Sigmoid colon (tissue), 4 donors: ENCODE data around the gene JHY.

Experiments used
- POLR2A ChIP-seq, 2 donors: fragments of 450-650 bp; IDR thresholded peaks; one replicate each; pipeline ENCODE4 v1.6.1; 2016; ENCODE audit warnings: antibody characterized with exemption in 2 of 2, mild to moderate bottlenecking in 2 of 2, moderate library complexity in 2 of 2
- POLR2AphosphoS5 ChIP-seq, 4 donors: sonication (generic); formaldehyde crosslinking; IDR thresholded peaks; one replicate each; pipeline ENCODE4 v1.6.1; 2017; ENCODE audit warnings: antibody characterized with exemption in 4 of 4
- TF ChIP-seq, protein P1 (sequence below), 4 experiments: fragments of 450-650 bp in 3 of 4; fragments of 200-600 bp in 1 of 4; IDR thresholded peaks; one replicate each; pipeline ENCODE4 v1.5.1; 2016 to 2019; ENCODE audit warnings: antibody characterized with exemption in 4 of 4, mild to moderate bottlenecking in 3 of 4, moderate library complexity in 2 of 4

DNA sequence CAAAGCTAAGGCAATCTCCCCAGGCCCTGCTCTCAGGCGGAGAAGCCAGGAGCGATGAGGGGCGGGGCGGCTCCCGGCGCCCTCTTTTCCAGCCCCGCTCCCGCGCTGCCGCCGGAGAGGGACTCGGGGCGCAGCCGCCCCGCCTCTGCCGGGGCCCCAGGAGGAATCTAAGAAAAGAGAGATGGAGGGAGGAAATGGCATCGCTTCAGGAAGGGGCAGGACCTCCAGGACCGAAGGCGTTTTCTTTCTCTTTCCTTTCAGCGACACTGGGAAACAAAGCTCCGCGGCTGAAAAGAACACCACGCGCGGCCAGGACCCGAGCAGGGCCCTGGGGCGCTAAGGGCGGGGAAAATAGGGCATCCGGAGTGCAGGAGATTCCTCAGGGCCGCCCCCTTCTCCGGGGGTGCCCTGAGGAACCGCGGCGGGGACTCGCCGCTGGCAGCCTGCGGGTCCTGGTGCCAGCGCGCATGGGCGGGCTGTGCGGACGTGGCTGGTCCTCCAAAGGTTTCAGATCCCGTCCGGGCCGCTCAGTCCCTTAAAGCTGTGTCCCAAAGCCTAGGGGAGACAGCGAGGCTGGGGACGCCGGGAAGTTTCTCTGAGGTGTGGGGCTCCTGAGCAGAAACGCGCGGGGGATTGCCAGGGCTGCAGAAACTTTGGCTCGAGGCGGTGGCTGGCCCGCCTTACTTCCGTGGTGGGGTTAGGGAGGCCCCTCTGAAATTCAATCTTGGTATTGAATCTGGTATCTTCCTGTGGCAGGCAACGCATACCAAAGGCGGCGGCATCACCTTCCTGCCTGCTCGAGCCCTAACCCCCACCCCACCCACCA is 101.8 kb downstream of the JHY start:
- TF ChIP-seq, protein P1, sequence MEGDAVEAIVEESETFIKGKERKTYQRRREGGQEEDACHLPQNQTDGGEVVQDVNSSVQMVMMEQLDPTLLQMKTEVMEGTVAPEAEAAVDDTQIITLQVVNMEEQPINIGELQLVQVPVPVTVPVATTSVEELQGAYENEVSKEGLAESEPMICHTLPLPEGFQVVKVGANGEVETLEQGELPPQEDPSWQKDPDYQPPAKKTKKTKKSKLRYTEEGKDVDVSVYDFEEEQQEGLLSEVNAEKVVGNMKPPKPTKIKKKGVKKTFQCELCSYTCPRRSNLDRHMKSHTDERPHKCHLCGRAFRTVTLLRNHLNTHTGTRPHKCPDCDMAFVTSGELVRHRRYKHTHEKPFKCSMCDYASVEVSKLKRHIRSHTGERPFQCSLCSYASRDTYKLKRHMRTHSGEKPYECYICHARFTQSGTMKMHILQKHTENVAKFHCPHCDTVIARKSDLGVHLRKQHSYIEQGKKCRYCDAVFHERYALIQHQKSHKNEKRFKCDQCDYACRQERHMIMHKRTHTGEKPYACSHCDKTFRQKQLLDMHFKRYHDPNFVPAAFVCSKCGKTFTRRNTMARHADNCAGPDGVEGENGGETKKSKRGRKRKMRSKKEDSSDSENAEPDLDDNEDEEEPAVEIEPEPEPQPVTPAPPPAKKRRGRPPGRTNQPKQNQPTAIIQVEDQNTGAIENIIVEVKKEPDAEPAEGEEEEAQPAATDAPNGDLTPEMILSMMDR (IDR thresholded peaks at IDR 0.05): no peak
- no peak for TF ChIP-seq POLR2A (IDR thresholded peaks at IDR 0.05)
- TF ChIP-seq POLR2AphosphoS5 (IDR thresholded peaks at IDR 0.05): no peak
